ENCODE measurements around the gene ACTC1. TPM values are rescaled to one million over a fixed set of nuclear protein-coding genes. Genes with fewer than 3 reads are reported as not detected.

Gene ACTC1
- not detected in 2 replicates for total RNA-seq

DNA sequence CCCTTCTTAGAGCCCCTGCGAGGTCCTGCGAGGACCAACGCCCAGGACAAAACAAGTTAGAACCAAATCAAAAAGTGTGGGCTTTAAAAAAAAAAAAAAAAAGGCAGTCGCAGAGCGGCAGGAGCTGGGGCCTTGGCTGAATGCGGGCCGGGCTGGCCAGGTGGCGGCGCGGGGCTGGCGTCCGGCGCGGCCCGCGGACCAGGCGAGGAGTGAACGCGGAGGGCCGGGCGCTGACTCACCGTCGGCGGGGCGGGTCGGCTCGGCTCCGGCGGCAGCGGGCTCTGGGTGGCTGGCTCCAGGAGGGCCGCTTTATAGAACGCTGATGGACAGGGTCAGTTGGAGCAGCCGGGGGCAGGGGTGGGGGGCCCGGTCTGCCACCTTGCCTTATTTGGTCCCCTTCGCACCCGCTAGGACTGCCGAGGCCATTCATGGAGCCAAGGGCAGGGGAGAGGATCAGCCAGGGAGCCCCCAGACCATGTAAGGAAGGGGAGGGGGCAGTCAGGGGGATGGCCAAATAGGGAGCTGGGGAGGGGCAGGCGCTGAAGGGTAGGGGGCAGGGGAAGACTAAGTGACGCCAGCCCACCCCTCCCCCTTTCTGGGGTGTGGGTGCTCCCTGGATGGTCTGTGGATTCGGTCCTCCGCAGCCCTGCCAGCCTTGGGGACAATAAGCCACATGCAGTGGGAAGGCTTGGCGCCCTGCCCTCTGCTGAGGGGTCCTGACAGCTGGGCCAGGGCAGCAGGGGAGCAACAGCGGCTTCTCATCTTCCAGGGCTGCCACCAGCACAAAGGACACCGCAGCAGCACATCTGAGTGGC is at the start of gene ACTC1:
ACTC1 (minus strand) TSS at position 283 of the 815 bp plus-strand sequence. CDS start 741 bp downstream, outside the sequence.

DNA sequence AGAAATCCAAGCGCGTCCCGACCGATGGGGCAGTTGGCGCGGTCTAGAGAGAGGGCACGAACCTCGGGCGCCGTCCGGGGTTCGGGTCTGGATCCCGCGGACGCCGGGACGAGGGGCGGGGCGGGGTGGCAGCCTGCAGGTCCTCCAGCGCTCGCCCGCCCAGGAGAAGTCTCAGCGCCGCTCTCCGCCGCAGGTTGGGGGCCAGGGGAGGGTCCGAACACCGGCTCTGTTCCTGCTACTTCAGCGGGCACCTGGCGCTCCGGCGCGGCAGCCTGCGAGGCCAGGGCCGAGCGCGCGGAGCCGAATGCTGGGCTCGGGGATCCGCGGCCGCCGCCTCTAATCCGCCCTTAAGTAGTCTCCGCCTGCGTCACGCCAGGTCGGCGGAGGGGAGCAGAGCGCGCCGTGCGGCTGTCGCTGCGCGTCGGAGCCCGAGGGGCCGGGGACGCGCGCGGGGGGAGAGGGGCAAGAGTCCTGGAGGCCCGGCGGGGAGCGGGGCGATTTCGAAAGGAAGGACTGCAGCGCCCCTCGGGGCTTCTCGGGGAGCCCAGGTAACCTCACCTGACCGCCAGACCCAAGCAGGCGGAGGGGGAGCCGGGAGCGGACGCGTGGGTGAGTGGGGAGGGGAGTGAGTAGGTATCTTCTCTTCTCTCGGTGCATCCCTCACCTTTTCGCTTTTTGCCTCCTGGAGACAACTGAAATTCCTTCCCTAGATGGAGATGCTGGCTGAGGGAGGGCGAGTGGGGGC is 40.5 kb downstream of the ACTC1 start, which contains the start of gene GJD2:
GJD2 (minus strand) TSS at position 325 of the 745 bp plus-strand sequence. CDS start 510 bp downstream, outside the sequence.

Other genes starting within 250 kb of the ACTC1 start
- 12.6 and 15.9 TPM in 2 replicates for gene GOLGA8B, start 211.9 kb downstream of the ACTC1 start, total RNA-seq
- not detected in 2 replicates for gene GJD2, start 40.6 kb downstream of the ACTC1 start, total RNA-seq
- 20.2 and 29.8 TPM in 2 replicates for gene AQR, start 174.2 kb upstream of the ACTC1 start, total RNA-seq
- 30.7 and 32.9 TPM in 2 replicates for gene ZNF770, start 192.7 kb upstream of the ACTC1 start, total RNA-seq